Stimulated activated CD8-positive, alpha-beta memory T cell treated with anti-CD3 and anti-CD28 coated beads, Interleukin-7, amount 100 ng/mL, for 48 hours (primary cell): Measurements from ENCODE around the gene SLC27A4.
"Not testable (repeated sequence)": the region's sequence is repeated elsewhere in the genome, so short reads cannot be mapped to it uniquely, and the experiment has no call there.

Source experiments
- DNase-seq, 2 donors: peaks; one replicate each; pipeline ENCODE4 v3.0.0-alpha.2; 2020; ENCODE audit warnings: low read depth in 1 of 2; ENCODE audit errors: extremely low read depth in 1 of 2

The SLC27A4 gene

GRCh38 chr9:128323791-128324190 is 16.5 kb upstream of the SLC27A4 start:
- DNase-seq, result no peak

GRCh38 chr9:128324401-128324800 is 15.9 kb upstream of the SLC27A4 start:
- DNase-seq, result no peak

GRCh38 chr9:128325629-128326028 is 14.7 kb upstream of the SLC27A4 start:
- DNase-seq, result no peak

- no peak for DNase-seq
Measured at GRCh38 chr9:128333451-128333869, 6.9 kb upstream of the SLC27A4 start.

- no peak for DNase-seq
Measured at GRCh38 chr9:128335161-128335560, 5.2 kb upstream of the SLC27A4 start.

- DNase-seq, result no peak
Measured at GRCh38 chr9:128335914-128336313, 4.4 kb upstream of the SLC27A4 start.

- no peak for DNase-seq
Measured at GRCh38 chr9:128337936-128338335, 2.4 kb upstream of the SLC27A4 start.

- not testable (repeated sequence) for DNase-seq
Measured at GRCh38 chr9:128338852-128339614, 1.3 kb upstream of the SLC27A4 start.

- DNase-seq, result no peak
Measured at GRCh38 chr9:128340691-128341434, 536 bp downstream of the SLC27A4 start.

- peak; percentile 33 to 53 for DNase-seq
Measured at GRCh38 chr9:128341435-128341849, 1.1 kb downstream of the SLC27A4 start.

GRCh38 chr9:128342971-128343680 is 2.8 kb downstream of the SLC27A4 start:
- no peak for DNase-seq

- no peak for DNase-seq
Measured at GRCh38 chr9:128343855-128344254, 3.5 kb downstream of the SLC27A4 start.

GRCh38 chr9:128344931-128345605 is 4.7 kb downstream of the SLC27A4 start:
- no peak for DNase-seq

- no peak for DNase-seq
Measured at GRCh38 chr9:128349125-128349524, 8.8 kb downstream of the SLC27A4 start.

- DNase-seq, result no peak
Measured at GRCh38 chr9:128349772-128350171, 9.4 kb downstream of the SLC27A4 start.

GRCh38 chr9:128355451-128355850 is 15.1 kb downstream of the SLC27A4 start:
- no peak for DNase-seq

- DNase-seq, result no peak
Measured at GRCh38 chr9:128358090-128358489, 17.8 kb downstream of the SLC27A4 start.

- DNase-seq, result no peak
Measured at GRCh38 chr9:128358861-128359260, 18.5 kb downstream of the SLC27A4 start.

GRCh38 chr9:128360826-128361225 is 20.5 kb downstream of the SLC27A4 start:
- DNase-seq, result no peak

- DNase-seq, result no peak
Measured at GRCh38 chr9:128361296-128361985, 21.1 kb downstream of the SLC27A4 start.
